ENCODE data around the gene OR10H5.
"Not testable (repeated sequence)": the region's sequence is repeated elsewhere in the genome, so short reads cannot be mapped to it uniquely, and the experiment has no call there.

OR10H5 gene

GRCh38 chr19:15780610-15781418 lies 6.6 kb upstream of the OR10H5 start:
- no peak overlapping the region for H3K4me3 Mint-ChIP-seq
- DNase-seq (no peak), ATAC-seq (replicated peaks) (no peak)
- peaks cover 19 to 21% of the 10 kb centered on the region in 2 donors for H3K27me3 Mint-ChIP-seq
- peak overlapping the region in 1 of 2 donors; percentile 57 for H3K27ac Mint-ChIP-seq
- H3K9me3 Mint-ChIP-seq: no peaks in the 10 kb centered on the region
- H3K4me1 Mint-ChIP-seq (ENCODE audit: low read depth in 2 of 2): peaks cover 0 to 4% of the 10 kb centered on the region in 2 donors
- H3K36me3 Mint-ChIP-seq (ENCODE audit: insufficient read depth): no peaks in the 10 kb centered on the region

GRCh38 chr19:15781661-15782060 lies 5.8 kb upstream of the OR10H5 start:
- H3K27ac Mint-ChIP-seq: no peak overlapping the region
- H3K9me3 Mint-ChIP-seq: no peaks in the 10 kb centered on the region
- no peaks in the 10 kb centered on the region for H3K36me3 Mint-ChIP-seq (ENCODE audit: insufficient read depth)
- H3K4me1 Mint-ChIP-seq (ENCODE audit: low read depth in 2 of 2): peaks cover 0 to 4% of the 10 kb centered on the region in 2 donors
- H3K4me3 Mint-ChIP-seq: no peak overlapping the region
- no peak for ATAC-seq (replicated peaks)
- H3K27me3 Mint-ChIP-seq: peaks cover 14% of the 10 kb centered on the region in 2 donors
- DNase-seq: no peak

GRCh38 chr19:15782211-15782610 lies 5.2 kb upstream of the OR10H5 start:
- Mint-ChIP-seq H3K27me3 (peaks cover 14 to 15% of the 10 kb centered on the region in 2 donors), H3K9me3 (no peaks in the 10 kb centered on the region), H3K4me3 (no peak overlapping the region), H3K27ac (no peak overlapping the region), H3K36me3 (ENCODE audit: insufficient read depth) (no peaks in the 10 kb centered on the region), H3K4me1 (ENCODE audit: low read depth in 2 of 2) (peaks cover 0 to 4% of the 10 kb centered on the region in 2 donors)
- ATAC-seq (replicated peaks) (no peak), DNase-seq (no peak)

GRCh38 chr19:15782896-15783295 lies 4.6 kb upstream of the OR10H5 start:
- H3K9me3 Mint-ChIP-seq; ATAC-seq (replicated peaks); H3K36me3 Mint-ChIP-seq (ENCODE audit: insufficient read depth); H3K27ac Mint-ChIP-seq; H3K4me3 Mint-ChIP-seq; H3K4me1 Mint-ChIP-seq (ENCODE audit: low read depth in 2 of 2); DNase-seq: not testable (repeated sequence)
- peaks cover 14 to 22% of the 10 kb centered on the region in 2 donors for H3K27me3 Mint-ChIP-seq

- no peaks in the 10 kb centered on the region for H3K4me1 Mint-ChIP-seq (ENCODE audit: low read depth in 2 of 2)
- H3K36me3 Mint-ChIP-seq (ENCODE audit: insufficient read depth): peaks cover 3% of the 10 kb centered on the region
These were observed 1.3 kb downstream of the OR10H5 start for GRCh38 chr19:15788594-15789270.

GRCh38 chr19:15790096-15790495 lies 2.6 kb downstream of the OR10H5 start:
- no peak for ATAC-seq (replicated peaks)
- Mint-ChIP-seq H3K36me3 (ENCODE audit: insufficient read depth) (peaks cover 3% of the 10 kb centered on the region), H3K4me1 (ENCODE audit: low read depth in 2 of 2) (no peaks in the 10 kb centered on the region), H3K27ac (peak overlapping the region in 1 of 2 donors; percentile 21), H3K27me3 (peaks cover 52 to 60% of the 10 kb centered on the region in 2 donors), H3K9me3 (no peaks in the 10 kb centered on the region), H3K4me3 (no peak overlapping the region)
- DNase-seq: no peak

More at GRCh38 chr19:15788594-15789270, 1.3 kb downstream of the OR10H5 start:
- Mint-ChIP-seq H3K27me3 (peaks cover 41 to 52% of the 10 kb centered on the region in 2 donors), H3K9me3 (no peaks in the 10 kb centered on the region), H3K4me3 (no peak overlapping the region), H3K27ac (no peak overlapping the region)
- DNase-seq (no peak), ATAC-seq (replicated peaks) (no peak)

GRCh38 chr19:15794279-15794678 lies 6.8 kb downstream of the OR10H5 start:
- not testable (repeated sequence) for H3K27ac Mint-ChIP-seq; H3K9me3 Mint-ChIP-seq; ATAC-seq (replicated peaks); H3K4me3 Mint-ChIP-seq; DNase-seq; H3K4me1 Mint-ChIP-seq (ENCODE audit: low read depth in 2 of 2); H3K36me3 Mint-ChIP-seq (ENCODE audit: insufficient read depth)
- H3K27me3 Mint-ChIP-seq: peaks cover 57 to 60% of the 10 kb centered on the region in 2 donors

- H3K36me3 Mint-ChIP-seq (ENCODE audit: insufficient read depth): peaks cover 2% of the 10 kb centered on the region
- no peak for ATAC-seq (replicated peaks)
- no peak overlapping the region for H3K27ac Mint-ChIP-seq
- H3K9me3 Mint-ChIP-seq: no peaks in the 10 kb centered on the region
- no peak for DNase-seq
- H3K4me1 Mint-ChIP-seq (ENCODE audit: low read depth in 2 of 2): peaks cover 19 to 23% of the 10 kb centered on the region in 2 donors
- H3K27me3 Mint-ChIP-seq: peaks cover 29 to 66% of the 10 kb centered on the region in 2 donors
- H3K4me3 Mint-ChIP-seq: no peak overlapping the region
These were observed 22.9 kb downstream of the OR10H5 start for GRCh38 chr19:15810335-15810734.

GRCh38 chr19:15811476-15811875 lies 24.0 kb downstream of the OR10H5 start:
- peaks cover 19 to 23% of the 10 kb centered on the region in 2 donors for H3K4me1 Mint-ChIP-seq (ENCODE audit: low read depth in 2 of 2)
- H3K9me3 Mint-ChIP-seq: no peaks in the 10 kb centered on the region
- H3K36me3 Mint-ChIP-seq (ENCODE audit: insufficient read depth): peaks cover 2% of the 10 kb centered on the region
- no peak overlapping the region for H3K4me3 Mint-ChIP-seq
- no peak overlapping the region for H3K27ac Mint-ChIP-seq
- ATAC-seq (replicated peaks): no peak
- no peak for DNase-seq
- peaks cover 29 to 65% of the 10 kb centered on the region in 2 donors for H3K27me3 Mint-ChIP-seq

GRCh38 chr19:15812060-15812722 lies 24.7 kb downstream of the OR10H5 start:
- Mint-ChIP-seq H3K27ac (peak overlapping the region; percentile 0 to 68), H3K4me3 (peak overlapping the region in 1 of 2 donors; percentile 58), H3K4me1 (ENCODE audit: low read depth in 2 of 2) (peaks cover 19 to 23% of the 10 kb centered on the region in 2 donors), H3K9me3 (no peaks in the 10 kb centered on the region), H3K36me3 (ENCODE audit: insufficient read depth) (peaks cover 2% of the 10 kb centered on the region), H3K27me3 (peaks cover 23 to 58% of the 10 kb centered on the region in 2 donors)
- ATAC-seq (replicated peaks) (peak; percentile 59), DNase-seq (peak; percentile 14 to 52 (median 24))

GRCh38 chr19:15813916-15814315 lies 26.5 kb downstream of the OR10H5 start:
- peaks cover 2% of the 10 kb centered on the region for H3K36me3 Mint-ChIP-seq (ENCODE audit: insufficient read depth)
- no peak for DNase-seq
- peaks cover 19 to 23% of the 10 kb centered on the region in 2 donors for H3K4me1 Mint-ChIP-seq (ENCODE audit: low read depth in 2 of 2)
- H3K4me3 Mint-ChIP-seq: peak overlapping the region in 1 of 2 donors; percentile 33
- peaks cover 26 to 51% of the 10 kb centered on the region in 2 donors for H3K27me3 Mint-ChIP-seq
- no peaks in the 10 kb centered on the region for H3K9me3 Mint-ChIP-seq
- peak overlapping the region; percentile 21 to 35 for H3K27ac Mint-ChIP-seq
- peak; percentile 31 for ATAC-seq (replicated peaks)

GRCh38 chr19:15815306-15815705 lies 27.8 kb downstream of the OR10H5 start, which contains the start of gene OR10H1:
TSS of gene OR10H1 (minus strand) at chr19:15815664. CDS start at chr19:15808037, 7,627 bp downstream.
- no peak within 1 kb of the TSS for H3K4me3 Mint-ChIP-seq
- peaks cover 19 to 23% of the 10 kb centered on the region in 2 donors for H3K4me1 Mint-ChIP-seq (ENCODE audit: low read depth in 2 of 2)
- ATAC-seq (replicated peaks): no peak
- H3K27me3 Mint-ChIP-seq: peaks cover 26 to 44% of the 10 kb centered on the region in 2 donors
- no peaks in the 10 kb centered on the region for H3K9me3 Mint-ChIP-seq
- H3K27ac Mint-ChIP-seq: no peak within 1 kb of the TSS
- H3K36me3 Mint-ChIP-seq (ENCODE audit: insufficient read depth): peaks cover 2% of the 10 kb centered on the region
- no peak for DNase-seq

GRCh38 chr19:15820646-15821045 lies 33.2 kb downstream of the OR10H5 start:
- Mint-ChIP-seq H3K36me3 (ENCODE audit: insufficient read depth) (no peaks in the 10 kb centered on the region), H3K9me3 (no peaks in the 10 kb centered on the region), H3K4me1 (ENCODE audit: low read depth in 2 of 2) (peaks cover 0 to 4% of the 10 kb centered on the region in 2 donors), H3K27ac (peak overlapping the region; percentile 53 to 73), H3K27me3 (peaks cover 10 to 11% of the 10 kb centered on the region in 2 donors), H3K4me3 (no peak overlapping the region)
- DNase-seq: peak; percentile 17 to 25 (median 21)
- peak; percentile 94 for ATAC-seq (replicated peaks)
